HG03139 (cell line): ENCODE measurements around the gene ADGRB3.
"Not testable (repeated sequence)": the region's sequence is repeated elsewhere in the genome, so short reads cannot be mapped to it uniquely, and the experiment has no call there.

Source experiments
- ATAC-seq: cut with Tn5 transposase; IDR thresholded peaks from one replicate; pipeline ENCODE4 v1.9.1; 2021; ENCODE audit not compliant: unreplicated experiment

The ADGRB3 gene

DNA sequence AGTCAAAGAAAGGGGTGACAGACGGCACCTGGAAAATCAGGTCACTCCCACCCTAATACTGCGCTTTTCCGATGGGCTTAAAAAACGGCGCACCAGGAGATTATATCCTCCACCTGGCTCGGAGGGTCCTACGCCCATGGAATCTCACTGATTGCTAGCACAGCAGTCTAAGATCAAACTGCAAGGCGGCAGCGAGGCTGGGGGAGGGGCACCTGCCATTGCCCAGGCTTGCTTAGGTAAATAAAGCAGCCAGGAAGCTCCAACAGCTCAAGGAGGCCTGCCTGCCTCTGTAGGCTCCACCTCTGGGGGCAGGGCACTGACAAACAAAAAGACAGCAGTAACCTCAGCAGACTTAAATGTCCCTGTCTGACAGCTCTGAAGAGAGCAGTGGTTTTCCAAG lies 277.7 kb downstream of the ADGRB3 start:
- ATAC-seq, result not testable (repeated sequence)

DNA sequence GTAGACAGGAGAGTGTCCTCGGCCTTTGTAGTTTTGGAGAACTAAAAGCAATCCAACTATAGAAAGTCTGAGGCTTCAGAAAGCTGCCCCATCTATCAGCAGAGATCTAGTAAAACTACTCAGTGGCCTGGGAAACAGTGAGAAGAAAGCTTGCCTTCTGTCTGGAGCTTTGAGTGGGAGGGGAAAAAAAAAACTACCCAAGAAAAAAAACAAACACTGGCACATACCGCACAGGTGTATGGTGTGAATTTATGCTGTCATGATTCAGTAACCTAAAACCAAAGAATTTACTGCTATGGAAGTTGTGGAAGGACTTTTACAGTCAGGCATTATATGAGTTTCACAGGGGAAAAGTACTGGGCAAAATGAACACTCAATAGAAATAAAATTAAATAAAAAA lies 280.5 kb downstream of the ADGRB3 start:
- ATAC-seq, result no peak

DNA sequence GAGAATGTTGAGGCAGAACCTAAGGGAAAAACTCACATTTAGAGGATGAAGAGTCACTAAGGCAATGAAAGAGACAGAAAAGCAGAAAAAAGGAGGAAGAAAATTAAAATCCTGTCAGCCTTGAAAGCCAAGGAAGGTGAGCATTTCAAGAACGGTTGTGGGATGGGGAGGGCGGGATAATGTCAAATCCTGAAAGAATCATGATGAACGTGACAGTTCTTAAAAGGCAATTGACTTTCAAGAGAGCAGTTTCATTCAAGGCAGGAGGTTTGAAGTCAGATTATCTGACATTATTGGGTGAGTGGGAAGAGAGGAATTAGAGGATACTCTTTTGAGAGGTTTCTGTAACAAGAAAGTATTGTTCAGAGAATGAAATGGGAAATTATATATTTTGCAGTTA lies 284.5 kb downstream of the ADGRB3 start:
- ATAC-seq, result no peak

DNA sequence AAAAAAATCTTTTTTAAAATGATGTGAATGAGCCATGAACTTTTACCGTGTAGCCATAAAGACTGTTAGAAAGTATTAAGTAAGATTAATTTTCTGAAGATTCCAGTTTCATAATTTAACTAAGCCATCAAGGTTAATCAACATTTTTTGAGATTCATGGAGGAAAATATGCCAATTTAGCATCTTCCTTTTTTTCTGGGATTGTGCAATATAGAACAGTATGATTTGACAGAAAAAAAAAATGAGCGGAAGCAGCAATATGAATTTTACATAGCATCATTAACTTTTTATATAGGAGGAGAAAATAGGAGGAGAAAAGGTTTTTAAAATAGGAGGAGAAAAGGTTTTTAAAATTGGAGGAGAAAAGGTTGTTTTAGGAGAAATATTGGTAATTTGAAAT lies 306.3 kb downstream of the ADGRB3 start:
- ATAC-seq, result no peak

DNA sequence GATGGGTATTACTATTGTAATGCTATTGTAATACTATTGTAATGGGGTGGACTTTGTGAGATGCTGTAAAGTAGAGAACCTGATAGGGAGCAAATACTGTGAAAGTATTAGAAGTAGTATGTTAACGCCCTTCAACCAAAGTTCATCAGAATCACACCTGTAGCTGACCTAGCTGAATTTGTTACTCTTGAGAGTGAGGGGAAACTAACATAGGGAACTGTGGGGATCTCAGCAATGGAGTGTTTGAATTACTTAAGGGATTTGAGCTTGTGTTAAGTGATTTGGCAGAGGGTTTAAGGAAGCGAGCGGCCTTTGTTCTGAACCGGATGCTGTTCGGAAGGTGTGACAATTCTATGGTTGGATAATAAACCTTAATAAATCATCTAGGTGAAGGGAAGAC lies 312.6 kb downstream of the ADGRB3 start:
- no peak for ATAC-seq

DNA sequence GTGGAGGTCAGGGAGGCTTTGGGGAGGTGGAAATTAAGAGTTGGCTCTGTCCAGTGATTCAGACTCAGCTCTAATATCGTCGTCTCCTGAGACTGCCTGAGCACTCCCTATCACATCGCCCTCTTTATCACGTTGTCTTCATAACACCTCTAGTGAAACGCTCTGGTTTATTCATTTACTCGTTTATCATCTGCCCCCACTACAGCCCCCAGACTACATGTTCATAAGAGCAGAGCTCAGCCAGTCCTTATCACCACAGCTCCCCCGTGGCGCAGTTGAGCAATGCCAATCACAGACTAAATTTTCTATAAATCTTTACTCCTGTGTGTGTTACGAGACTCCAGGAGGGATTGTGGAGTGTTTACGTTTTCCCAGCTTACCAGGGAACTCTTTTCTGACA lies 316.2 kb downstream of the ADGRB3 start:
- ATAC-seq, result no peak

DNA sequence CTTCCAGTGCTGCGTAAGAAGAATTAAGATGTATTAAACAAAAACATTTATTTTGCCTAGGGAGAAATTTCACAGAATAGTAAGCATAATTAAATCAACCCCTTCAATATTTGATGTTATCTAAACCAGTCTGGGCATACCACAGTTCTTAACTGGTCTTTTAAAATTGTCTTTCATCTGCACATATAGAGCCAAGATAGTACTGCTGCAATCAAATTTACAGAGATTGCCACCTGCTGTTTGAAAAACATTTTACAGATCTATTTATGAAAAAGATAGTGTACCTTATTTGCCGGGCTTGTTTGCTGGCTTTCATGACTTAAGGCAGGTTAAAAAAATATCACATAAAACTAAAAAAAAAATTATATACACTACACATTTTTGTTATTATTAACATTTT lies 323.2 kb downstream of the ADGRB3 start:
- ATAC-seq, result no peak

DNA sequence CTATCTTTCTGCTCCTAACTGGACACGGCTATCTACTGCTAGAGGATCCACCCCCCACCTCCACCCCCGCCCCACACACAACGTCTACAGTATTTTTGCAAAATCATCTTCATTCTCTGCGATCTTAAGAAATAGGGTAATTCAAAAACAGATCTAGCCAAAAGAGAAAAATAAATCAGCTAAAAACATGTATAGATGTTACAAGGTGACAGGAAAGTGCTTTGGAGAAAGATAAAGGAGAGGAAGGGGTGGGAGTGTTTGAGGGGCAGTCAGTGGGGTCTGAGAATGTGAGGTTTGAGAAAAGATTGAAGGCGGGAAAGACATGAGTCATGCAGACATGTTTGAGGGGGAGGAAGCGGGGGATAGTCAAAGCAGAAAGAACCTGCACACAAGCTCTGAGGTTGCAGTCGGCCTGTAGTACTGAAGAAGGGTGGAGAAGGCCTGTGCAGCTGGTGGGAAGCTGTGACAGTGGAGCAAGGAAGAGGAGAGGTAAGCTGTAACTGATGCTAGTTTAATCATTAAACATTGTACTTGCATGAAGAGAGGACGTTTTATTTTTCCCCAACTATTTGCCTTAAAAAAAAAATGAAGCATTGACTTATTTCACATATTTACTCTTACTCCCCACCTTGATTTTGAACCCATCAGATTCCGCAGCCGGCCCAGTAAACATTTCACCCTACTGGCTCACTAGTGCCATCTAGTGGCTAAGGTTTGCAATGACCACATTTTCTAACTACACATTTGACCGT lies 332.6 kb downstream of the ADGRB3 start:
- peak; percentile 83 for ATAC-seq

DNA sequence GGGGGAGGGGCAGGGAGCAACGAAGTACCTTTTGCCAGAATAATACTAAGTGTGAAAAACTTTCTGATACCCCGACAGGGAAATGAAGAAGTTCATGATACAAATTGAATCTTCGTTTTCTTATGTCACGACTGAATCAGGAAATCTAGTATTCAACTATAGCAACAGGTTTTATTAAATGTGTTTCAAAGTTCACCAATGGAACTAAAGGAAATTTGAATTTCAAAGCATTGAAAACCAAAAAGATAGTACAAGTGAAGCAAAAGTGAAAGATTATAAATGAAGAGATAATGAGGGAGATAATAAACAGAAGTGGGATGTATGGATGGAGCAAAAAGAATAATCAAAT lies 333.2 kb downstream of the ADGRB3 start:
- no peak for ATAC-seq

DNA sequence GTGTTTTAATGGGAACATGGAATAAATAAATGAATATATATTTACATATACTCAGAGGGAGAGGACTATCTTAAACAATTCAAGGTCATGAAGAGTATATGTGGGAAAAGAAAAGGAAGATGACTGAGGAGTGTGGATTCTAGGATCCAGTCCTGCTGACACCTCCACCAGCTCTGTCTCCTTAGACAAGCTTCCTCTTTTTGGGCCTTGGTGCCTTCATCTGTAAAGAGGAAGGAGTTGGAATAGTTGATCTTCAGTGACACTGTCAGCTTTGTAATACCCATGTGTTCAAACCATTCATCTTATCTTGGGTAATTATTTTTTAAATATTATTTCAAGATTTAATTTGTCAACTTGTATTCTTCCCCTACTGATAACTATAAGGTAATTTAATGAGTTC lies 338.0 kb downstream of the ADGRB3 start:
- ATAC-seq, result no peak

DNA sequence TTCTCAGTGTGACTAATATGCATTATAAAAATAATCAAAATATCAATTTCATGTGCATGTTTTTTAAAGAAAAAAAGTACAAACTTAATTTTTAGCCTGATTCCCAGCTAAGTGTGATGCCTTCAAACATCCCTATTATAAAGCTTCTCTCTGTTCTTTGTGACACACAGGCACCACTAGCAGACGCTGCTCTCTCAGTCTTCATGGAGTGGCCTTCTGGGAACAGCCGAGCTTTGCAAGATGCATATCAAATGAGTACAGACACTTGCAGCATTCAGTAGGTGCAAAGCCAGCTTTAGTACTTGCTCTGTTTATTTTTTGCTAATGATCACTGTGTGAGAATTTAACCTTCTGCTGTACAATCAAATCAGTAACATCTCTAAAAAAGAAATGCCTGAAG lies 340.0 kb downstream of the ADGRB3 start:
- ATAC-seq, result no peak

DNA sequence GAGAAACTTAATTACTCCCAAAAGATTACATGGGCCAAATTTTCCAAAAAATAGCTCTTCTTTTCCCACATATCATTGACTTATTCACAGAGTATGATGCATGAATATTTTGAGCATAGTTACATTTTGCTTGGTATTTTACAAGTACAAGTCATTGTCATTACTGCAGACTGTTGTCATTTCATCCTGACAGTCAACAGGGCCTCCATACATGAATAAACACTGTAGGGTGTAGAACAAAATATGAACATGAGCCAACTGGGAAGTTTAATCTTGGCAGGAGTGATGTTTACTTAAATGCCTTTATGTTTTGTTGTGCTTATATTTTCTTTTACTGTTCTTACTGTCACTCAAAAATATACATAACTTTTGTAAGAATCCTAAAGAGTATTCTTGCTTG lies 340.7 kb downstream of the ADGRB3 start:
- no peak for ATAC-seq

DNA sequence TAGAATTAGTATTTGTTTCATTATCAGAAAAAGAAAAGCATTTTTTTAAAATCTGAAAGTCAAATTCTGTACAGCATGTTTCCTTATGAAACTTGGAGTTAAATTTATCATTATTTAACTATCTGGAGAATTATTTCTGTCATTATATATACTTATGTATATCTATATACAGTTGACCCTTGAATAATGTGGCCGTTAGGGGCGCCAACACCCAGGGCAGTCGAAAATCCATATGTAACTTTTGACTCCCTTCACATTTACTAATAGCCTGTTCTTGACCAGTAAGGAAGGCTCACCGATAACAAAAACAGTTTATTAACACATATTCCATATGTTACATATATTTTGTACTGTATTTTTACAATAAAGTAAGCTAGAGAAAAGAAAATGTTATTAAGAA lies 341.2 kb downstream of the ADGRB3 start:
- ATAC-seq, result no peak

DNA sequence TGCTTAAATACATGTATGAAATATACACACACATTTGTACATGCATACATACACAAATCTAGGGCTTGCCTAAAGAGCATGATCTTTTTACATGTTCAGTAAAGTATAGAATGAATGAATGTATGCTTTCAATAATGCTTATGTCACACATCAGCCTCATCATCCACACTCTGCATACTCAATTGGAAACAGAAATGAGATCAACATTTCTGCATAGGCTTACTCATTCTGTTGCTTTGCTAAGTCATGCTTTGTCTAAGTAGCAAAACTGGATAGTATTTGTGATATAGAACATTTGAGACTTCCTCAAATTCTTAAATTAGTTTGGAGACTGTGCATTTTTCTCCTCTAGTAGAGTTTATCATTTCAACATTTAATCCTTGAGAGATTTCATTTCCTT lies 343.3 kb downstream of the ADGRB3 start:
- ATAC-seq, result no peak

DNA sequence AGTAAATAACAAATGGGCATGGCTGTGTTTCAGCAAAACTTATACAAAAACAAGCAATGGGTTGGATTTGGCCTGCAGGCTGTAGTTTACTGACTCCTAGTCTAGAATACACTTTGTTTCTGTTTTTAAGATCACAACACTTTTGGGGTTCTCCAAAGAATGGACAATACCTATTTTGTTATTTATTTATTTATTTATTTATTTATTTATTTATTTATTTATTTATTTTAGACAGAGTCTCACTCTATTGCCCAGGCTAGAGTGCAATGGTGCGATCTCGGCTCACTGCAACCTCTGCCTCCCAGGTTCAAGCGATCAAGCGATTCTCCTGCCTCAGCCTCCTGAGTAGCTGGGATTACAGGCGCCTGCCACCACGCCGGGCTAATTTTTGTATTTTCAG lies 346.6 kb downstream of the ADGRB3 start:
- not testable (repeated sequence) for ATAC-seq

DNA sequence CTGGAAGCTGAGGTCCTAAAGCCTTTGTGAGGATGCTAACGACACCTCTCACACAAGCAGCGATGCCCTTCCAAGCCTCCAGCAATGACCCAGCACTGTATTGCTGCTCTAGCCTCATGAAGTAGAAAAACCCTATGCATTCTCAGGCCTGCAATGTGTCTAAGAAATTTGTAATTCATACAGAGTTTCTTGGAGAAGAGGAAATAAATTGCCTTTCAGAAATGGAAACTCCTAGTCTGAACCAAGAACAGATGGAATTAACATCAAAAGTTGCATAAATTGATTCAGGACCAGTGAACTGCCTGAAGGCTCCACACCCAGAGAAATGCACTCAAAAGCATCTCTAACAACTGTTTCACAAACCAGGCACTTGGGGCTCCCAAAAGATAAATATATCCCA lies 353.6 kb downstream of the ADGRB3 start:
- no peak for ATAC-seq

DNA sequence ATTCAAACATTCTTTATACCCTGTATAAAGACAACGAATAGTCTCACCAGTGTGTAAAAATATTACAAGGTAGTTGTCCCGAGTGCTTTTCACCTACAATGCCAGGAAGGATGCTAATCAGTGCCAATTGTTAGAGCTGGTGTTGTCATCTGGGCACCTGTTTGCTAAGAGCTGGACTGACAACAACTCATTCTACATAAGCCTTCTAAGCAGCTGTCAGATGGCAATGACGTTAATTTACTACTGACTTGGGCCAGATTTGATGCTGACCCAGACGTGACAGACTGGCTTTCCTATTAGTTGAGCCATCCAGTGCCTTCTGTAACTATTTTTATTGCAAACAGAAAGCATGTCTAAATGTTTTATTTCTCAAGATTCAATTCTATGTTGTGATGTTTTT lies 355.2 kb downstream of the ADGRB3 start:
- no peak for ATAC-seq

DNA sequence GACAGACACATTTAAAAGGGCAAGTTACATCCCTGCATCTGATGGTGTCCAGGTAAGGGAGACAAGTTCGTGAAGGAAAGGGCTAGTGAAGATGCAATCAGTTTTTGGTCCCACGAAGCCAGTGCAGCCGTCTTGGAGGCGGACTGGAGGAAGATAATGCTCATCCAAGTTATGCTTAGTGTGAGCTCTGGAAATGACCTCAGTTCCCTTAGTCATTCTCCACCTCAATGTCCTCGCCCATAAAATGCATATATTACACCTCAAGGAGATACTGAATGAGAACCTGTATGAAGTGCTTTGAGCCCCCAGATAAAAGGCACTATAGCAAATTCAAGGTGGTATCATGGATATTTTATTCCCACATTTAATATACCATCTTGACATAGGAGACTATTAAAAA lies 358.8 kb downstream of the ADGRB3 start:
- ATAC-seq, result no peak

DNA sequence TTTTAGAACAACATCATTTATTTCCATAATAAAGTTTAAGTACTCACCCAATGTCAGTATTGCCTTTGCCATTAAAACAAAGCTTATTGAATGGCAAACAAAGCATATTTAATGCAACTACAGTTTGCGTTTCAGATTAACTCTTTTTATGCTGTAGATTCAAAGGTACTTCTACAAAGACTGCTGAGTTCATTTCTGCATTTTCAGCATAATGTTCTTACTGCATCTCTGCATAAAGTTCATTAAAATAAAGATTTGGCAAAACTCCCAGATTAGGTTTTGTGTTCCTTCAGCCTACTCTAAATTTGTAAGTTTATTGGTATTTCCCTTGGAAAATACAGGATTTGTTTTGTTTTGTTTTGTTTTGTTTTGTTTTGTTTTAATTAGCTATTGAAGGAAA lies 359.4 kb downstream of the ADGRB3 start:
- no peak for ATAC-seq

DNA sequence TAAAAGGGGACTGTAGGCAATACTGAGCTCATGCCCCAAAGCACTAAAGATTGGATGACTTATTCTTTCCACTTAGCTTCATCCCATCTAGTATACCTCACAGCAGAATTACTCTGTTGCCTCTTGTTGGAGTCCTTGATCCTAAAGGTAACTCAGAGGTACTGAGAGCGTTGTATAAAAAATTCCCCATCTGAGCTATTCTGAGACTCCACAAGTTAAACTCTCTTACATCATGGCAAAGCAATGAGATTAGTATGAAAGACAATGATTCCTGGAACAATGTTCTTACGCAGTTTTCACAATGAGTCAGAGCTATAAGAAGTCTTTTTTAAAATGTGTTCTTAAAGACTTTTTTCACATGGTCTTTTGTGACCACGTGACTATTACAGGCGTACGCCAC lies 370.1 kb downstream of the ADGRB3 start:
- no peak for ATAC-seq

DNA sequence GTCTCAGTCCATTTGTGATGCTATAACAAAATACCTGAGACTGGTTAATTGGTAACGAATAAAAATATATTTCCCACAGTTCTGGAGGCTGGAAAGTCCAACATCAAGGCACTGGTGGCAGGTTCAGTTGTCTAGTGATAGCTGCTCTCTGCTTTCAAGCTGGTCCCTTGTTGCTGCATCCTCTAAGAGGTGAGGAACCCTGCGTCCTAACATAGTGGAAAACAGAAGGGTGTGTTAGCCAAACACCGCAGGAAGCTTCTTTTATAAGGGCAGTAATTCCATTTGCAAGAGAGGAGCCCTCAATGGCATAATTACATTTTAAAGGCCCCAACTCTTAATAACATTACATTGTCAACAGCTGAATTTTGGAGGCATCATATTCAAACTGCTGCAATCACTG lies 372.7 kb downstream of the ADGRB3 start:
- no peak for ATAC-seq

DNA sequence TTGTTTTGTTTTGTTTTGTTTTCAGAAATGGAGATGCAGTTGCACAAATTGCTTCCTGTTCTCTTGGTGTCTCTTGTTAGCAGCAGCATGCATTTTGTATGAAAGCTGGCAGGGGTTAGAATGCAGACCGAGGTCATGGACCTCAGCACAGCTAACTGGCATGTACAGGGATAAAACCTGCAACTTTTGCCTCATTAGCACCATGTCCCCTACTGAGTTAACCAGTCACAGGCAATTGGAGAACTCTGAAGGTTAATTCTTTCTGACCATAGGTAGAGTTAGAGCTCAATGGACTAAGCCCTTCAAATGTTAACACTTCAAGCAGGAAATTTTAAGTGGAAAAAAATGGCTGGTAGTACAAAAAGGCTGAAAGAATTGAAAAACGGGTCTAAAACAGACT lies 377.1 kb downstream of the ADGRB3 start:
- ATAC-seq, result no peak

DNA sequence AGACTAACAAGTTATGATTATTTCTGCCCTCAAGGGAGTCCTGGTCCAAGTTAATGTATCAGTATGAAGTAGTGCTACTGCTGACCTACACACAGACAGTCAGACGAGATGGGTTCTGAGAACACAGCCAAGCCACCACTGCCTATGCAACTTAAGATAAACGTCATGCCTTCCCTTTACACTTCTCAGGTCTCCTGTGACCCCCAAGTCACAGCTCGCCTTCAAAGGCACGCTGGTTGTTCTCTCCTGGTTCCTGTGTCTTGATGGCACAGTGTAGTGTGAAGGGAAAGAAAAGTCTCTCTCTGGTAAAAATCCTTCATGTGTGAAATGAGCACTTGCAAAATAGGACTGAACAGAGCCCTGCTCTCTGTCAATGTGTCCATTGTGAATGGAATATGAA lies 377.8 kb downstream of the ADGRB3 start:
- no peak for ATAC-seq

DNA sequence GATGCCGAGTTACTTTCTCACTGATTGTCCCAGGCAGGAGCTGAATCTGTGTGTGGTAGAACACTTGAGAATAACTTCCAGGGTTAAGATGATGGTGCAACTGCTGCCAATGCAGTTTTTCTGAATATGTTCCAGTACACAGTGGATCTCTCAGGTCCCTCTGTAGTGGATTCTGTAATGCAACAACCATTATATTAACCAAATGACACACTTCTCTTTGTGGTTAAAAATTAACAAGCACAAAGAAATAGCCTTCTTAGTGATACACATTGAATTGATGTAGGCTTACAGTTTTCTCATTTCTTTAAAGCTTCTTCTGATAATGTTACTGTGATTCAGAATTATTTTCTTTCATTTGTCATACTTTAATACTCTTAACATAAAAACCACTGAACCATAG lies 383.8 kb downstream of the ADGRB3 start:
- no peak for ATAC-seq
